ENCODE measurements around the gene KICS2. TPM values are rescaled to one million over a fixed set of nuclear protein-coding genes. Genes with fewer than 3 reads are reported as not detected.
"Not testable (repeated sequence)": the region's sequence is repeated elsewhere in the genome, so short reads cannot be mapped to it uniquely, and the experiment has no call there.

Gene KICS2
- total and polyA plus RNA-seq, 2 experiments from 2014 or later: 1.3 to 6.8 TPM

GRCh38 chr12:64218597-64218996 is 3.5 kb downstream of the KICS2 start:
- Histone ChIP-seq H4K20me1 (ENCODE audit: insufficient read depth, poor library complexity, severe bottlenecking) (no peaks in the 10 kb centered on the region), H3K4me1 (ENCODE audit: insufficient read depth) (peaks cover 14% of the 10 kb centered on the region), H3K79me2 (peaks cover 15% of the 10 kb centered on the region), H3K27ac (peak overlapping the region; percentile 46), H2AFZ (peak overlapping the region; percentile 18), H3K27me3 (no peaks in the 10 kb centered on the region), H3K4me3 (no peak overlapping the region), H3K4me2 (peak overlapping the region; percentile 63), H3K9me3 (ENCODE audit: low read depth) (no peaks in the 10 kb centered on the region), H3K9me2 (replicated peaks; ENCODE audit: insufficient read depth) (no peaks in the 10 kb centered on the region), H3K36me3 (replicated peaks; ENCODE audit: insufficient read depth, low read depth) (no peaks in the 10 kb centered on the region)
- TF ChIP-seq EZH2 (IDR thresholded peaks at IDR 0.05; ENCODE audit: borderline replicate concordance): no peak
- no peak for TF ChIP-seq EZH2phosphoT487 (IDR thresholded peaks at IDR 0.05; ENCODE audit: low read depth, severe bottlenecking, unreplicated experiment)
- TF ChIP-seq CTCF (IDR thresholded peaks at IDR 0.05; ENCODE audit: poor library complexity): no peak
- 45% methylated on average over 5 of the region's 5 CpGs for WGBS (ENCODE audit: low lambda C conversion rate, missing lambda C conversion rate)
- no peak for DNase-seq (ENCODE audit: low spot score)

GRCh38 chr12:64217643-64218042 is 4.5 kb downstream of the KICS2 start:
- H3K27me3 ChIP-seq; H3K27ac ChIP-seq; H3K9me3 ChIP-seq (ENCODE audit: low read depth); H4K20me1 ChIP-seq (ENCODE audit: insufficient read depth, poor library complexity, severe bottlenecking); DNase-seq (ENCODE audit: low spot score); H2AFZ ChIP-seq; H3K4me2 ChIP-seq; H3K9me2 ChIP-seq (replicated peaks; ENCODE audit: insufficient read depth); H3K4me3 ChIP-seq; H3K36me3 ChIP-seq (replicated peaks; ENCODE audit: insufficient read depth, low read depth): not testable (repeated sequence)
- Histone ChIP-seq H3K79me2 (peaks cover 15% of the 10 kb centered on the region), H3K4me1 (ENCODE audit: insufficient read depth) (peaks cover 14% of the 10 kb centered on the region)
- WGBS (ENCODE audit: low lambda C conversion rate, missing lambda C conversion rate): 93% methylated on average over 7 of the region's 7 CpGs

- H3K9me3 ChIP-seq (ENCODE audit: low read depth): no peaks in the 10 kb centered on the region
- H3K4me1 ChIP-seq (ENCODE audit: insufficient read depth): peaks cover 11% of the 10 kb centered on the region
- peaks cover 13% of the 10 kb centered on the region for H3K79me2 ChIP-seq
- H4K20me1 ChIP-seq (ENCODE audit: insufficient read depth, poor library complexity, severe bottlenecking): no peaks in the 10 kb centered on the region
- no peaks in the 10 kb centered on the region for H3K36me3 ChIP-seq (replicated peaks; ENCODE audit: insufficient read depth, low read depth)
- H3K27me3 ChIP-seq: no peaks in the 10 kb centered on the region
- no peak overlapping the region for H3K27ac ChIP-seq
- no peak overlapping the region for H2AFZ ChIP-seq
- H3K9me2 ChIP-seq (replicated peaks; ENCODE audit: insufficient read depth): no peaks in the 10 kb centered on the region
- H3K4me2 ChIP-seq: no peak overlapping the region
- TF ChIP-seq EZH2phosphoT487 (IDR thresholded peaks at IDR 0.05; ENCODE audit: low read depth, severe bottlenecking, unreplicated experiment) (no peak), CTCF (IDR thresholded peaks at IDR 0.05; ENCODE audit: poor library complexity) (no peak), EZH2 (IDR thresholded peaks at IDR 0.05; ENCODE audit: borderline replicate concordance) (no peak)
- DNase-seq (ENCODE audit: low spot score): no peak
- no peak overlapping the region for H3K4me3 ChIP-seq
Observed at GRCh38 chr12:64216239-64216638, 5.9 kb downstream of the KICS2 start.

GRCh38 chr12:64212119-64212746 is 9.9 kb downstream of the KICS2 start:
- H3K36me3 ChIP-seq (replicated peaks; ENCODE audit: insufficient read depth, low read depth): no peaks in the 10 kb centered on the region
- H4K20me1 ChIP-seq (ENCODE audit: insufficient read depth, poor library complexity, severe bottlenecking): no peaks in the 10 kb centered on the region
- no peak overlapping the region for H3K27ac ChIP-seq
- no peak overlapping the region for H3K4me3 ChIP-seq
- H3K4me1 ChIP-seq (ENCODE audit: insufficient read depth): no peaks in the 10 kb centered on the region
- TF ChIP-seq CTCF (IDR thresholded peaks at IDR 0.05; ENCODE audit: poor library complexity) (no peak), EZH2phosphoT487 (IDR thresholded peaks at IDR 0.05; ENCODE audit: low read depth, severe bottlenecking, unreplicated experiment) (no peak), EZH2 (IDR thresholded peaks at IDR 0.05; ENCODE audit: borderline replicate concordance) (no peak)
- no peaks in the 10 kb centered on the region for H3K9me3 ChIP-seq (ENCODE audit: low read depth)
- no peak overlapping the region for H3K4me2 ChIP-seq
- H2AFZ ChIP-seq: no peak overlapping the region
- H3K27me3 ChIP-seq: no peaks in the 10 kb centered on the region
- H3K9me2 ChIP-seq (replicated peaks; ENCODE audit: insufficient read depth): no peaks in the 10 kb centered on the region
- 79% methylated on average over 5 of the region's 5 CpGs for WGBS (ENCODE audit: low lambda C conversion rate, missing lambda C conversion rate)
- no peak for DNase-seq (ENCODE audit: low spot score)
- no peaks in the 10 kb centered on the region for H3K79me2 ChIP-seq
